GM18519 (cell line): ENCODE measurements around the gene HNRNPLL.
"Not testable (repeated sequence)": the region's sequence is repeated elsewhere in the genome, so short reads cannot be mapped to it uniquely, and the experiment has no call there.

Source experiments
- ATAC-seq: cut with Tn5 transposase; IDR thresholded peaks from one replicate; pipeline ENCODE4 v1.9.1; 2021; ENCODE audit warnings: mild to moderate bottlenecking, moderate library complexity; ENCODE audit not compliant: unreplicated experiment, low FRiP score

Gene HNRNPLL

GRCh38 chr2:38602732-38603401 lies at the start of gene HNRNPLL:
HNRNPLL (minus strand) TSS chr2:38602928; CDS start chr2:38602626, 302 bp downstream.
- peak; percentile 33 for ATAC-seq

GRCh38 chr2:38650717-38651116 lies 48.0 kb upstream of the HNRNPLL start:
- no peak for ATAC-seq

GRCh38 chr2:38650012-38650411 lies 47.3 kb upstream of the HNRNPLL start:
- no peak for ATAC-seq

GRCh38 chr2:38649176-38649728 lies 46.5 kb upstream of the HNRNPLL start:
- no peak for ATAC-seq

- no peak for ATAC-seq
Observed at GRCh38 chr2:38648107-38648761, 45.5 kb upstream of the HNRNPLL start.

GRCh38 chr2:38643683-38644511 lies 41.2 kb upstream of the HNRNPLL start:
- not testable (repeated sequence) for ATAC-seq

- no peak for ATAC-seq
Observed at GRCh38 chr2:38643021-38643671, 40.4 kb upstream of the HNRNPLL start.

GRCh38 chr2:38642373-38643017 lies 39.8 kb upstream of the HNRNPLL start:
- not testable (repeated sequence) for ATAC-seq

GRCh38 chr2:38636069-38636468 lies 33.3 kb upstream of the HNRNPLL start:
- ATAC-seq = no peak

GRCh38 chr2:38635139-38635538 lies 32.4 kb upstream of the HNRNPLL start:
- ATAC-seq = no peak

GRCh38 chr2:38634684-38635083 lies 32.0 kb upstream of the HNRNPLL start:
- peak; percentile 80 for ATAC-seq

- ATAC-seq = no peak
Observed at GRCh38 chr2:38633895-38634294, 31.2 kb upstream of the HNRNPLL start.

GRCh38 chr2:38632980-38633379 lies 30.3 kb upstream of the HNRNPLL start:
- ATAC-seq = no peak

- ATAC-seq = no peak
Observed at GRCh38 chr2:38631976-38632375, 29.2 kb upstream of the HNRNPLL start.

GRCh38 chr2:38629684-38630083 lies 27.0 kb upstream of the HNRNPLL start:
- no peak for ATAC-seq

GRCh38 chr2:38627391-38627790 lies 24.7 kb upstream of the HNRNPLL start:
- no peak for ATAC-seq

GRCh38 chr2:38626326-38627035 lies 23.8 kb upstream of the HNRNPLL start:
- no peak for ATAC-seq

GRCh38 chr2:38622210-38622609 lies 19.5 kb upstream of the HNRNPLL start:
- no peak for ATAC-seq

GRCh38 chr2:38621018-38621417 lies 18.3 kb upstream of the HNRNPLL start:
- no peak for ATAC-seq
